Measurements from ENCODE around the gene AQP10.
"Not testable (repeated sequence)": the region's sequence is repeated elsewhere in the genome, so short reads cannot be mapped to it uniquely, and the experiment has no call there.

Gene AQP10

GRCh38 chr1:154324241-154324640 lies 3.3 kb downstream of the AQP10 start:
- no peak for DNase-seq (ENCODE audit: low read depth in 2 of 2, low spot score in 1 of 2)

DNA sequence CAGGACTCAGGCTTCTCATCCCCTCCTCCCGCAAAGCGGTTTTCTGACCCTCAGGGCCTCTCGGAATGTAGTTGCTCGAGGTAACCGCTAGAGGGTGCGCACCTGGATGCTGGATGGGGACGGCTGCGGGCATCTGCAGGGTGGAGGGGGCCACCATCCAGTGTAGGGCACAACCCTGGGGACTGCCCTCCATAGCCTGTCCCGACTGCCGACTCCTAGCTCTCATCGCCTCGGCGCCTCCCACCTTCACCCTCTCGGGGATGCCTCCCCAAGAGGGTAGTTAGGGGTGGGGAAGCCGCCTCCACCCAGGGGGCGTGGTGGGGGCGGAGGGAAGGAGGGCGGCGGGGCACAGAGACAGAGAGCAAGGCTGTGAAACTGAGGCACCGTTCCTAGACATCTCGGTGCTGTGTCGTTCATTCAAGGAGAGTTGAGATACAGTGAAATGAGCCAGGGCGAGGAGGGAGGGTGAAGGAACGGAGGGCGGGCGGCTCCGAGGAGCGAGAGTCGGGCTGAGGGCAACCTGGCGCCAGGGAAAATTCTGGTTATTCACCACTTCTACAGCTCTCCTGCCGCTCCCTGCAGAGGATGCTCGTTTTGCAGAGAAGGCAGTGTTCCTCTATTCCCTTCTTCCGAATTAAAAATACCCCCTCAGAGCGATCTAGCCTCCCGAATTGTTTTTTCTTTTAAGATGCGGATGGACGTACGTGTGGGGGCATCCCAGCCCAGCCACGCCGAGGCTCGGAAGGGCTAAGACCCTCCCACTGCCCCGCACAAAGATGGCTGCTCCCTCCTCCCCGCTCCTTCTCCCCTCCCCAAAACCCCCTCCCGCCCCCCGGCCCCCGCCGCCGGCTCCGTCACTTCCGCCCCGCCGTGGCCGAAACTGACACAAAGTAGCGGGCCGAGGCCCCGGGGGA lies 4.0 kb downstream of the AQP10 start, which contains the start of gene ATP8B2:
Gene ATP8B2, plus strand, starts transcription at position 857 of the 914 bp plus-strand sequence. CDS start 2,617 bp downstream, outside the sequence.
- DNase-seq (ENCODE audit: low read depth in 2 of 2, low spot score in 1 of 2) = peak; percentile 56 to 67

DNA sequence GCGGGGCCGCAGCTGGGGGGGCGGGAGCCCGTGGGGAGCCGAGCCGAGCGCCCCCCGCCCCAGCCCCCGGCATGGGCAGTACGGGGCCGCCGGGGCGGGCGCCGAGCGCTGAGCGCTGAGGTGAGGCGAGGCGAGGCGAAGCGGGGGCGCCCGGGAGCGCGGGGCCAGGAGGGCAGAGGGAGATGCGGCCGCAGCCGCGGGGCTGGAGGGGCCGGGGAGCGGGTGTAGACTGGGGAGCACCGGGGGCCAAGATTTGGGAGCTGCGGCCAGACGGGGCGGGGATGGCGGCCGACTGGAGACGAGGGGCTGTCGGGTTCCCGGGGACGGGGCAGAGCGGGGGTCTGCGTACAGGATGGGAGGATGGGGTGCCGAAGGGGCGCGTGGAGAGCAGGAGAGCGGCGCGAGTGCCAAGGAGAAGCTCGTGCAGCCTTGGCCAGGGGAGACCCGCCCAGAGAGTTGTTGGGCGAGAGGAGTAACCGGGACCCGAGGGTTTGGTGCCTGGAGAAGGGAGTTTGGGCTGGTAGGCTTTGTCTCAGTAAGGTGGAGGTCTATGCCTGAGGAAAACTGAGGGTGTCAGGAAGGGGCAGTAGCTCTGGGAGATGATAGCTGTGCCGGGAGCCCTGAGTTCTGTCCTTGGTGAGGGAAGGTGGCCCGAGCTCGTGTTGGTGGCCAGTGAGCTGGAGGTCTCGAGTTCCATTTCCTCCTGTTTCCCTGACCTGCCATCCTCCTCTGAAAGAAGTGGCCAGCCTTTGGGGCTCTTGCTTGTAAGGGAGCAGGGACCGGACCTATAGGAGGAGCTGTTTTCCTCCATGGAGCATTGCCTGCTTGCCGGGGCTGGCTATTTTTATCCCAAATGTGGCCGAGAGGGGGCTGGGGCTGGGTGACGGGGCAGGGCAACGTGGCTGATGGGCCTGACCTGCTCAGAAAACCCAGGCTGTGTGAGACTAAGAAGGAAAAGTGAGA lies 5.0 kb downstream of the AQP10 start:
- DNase-seq (ENCODE audit: low read depth in 2 of 2, low spot score in 1 of 2) = no peak

DNA sequence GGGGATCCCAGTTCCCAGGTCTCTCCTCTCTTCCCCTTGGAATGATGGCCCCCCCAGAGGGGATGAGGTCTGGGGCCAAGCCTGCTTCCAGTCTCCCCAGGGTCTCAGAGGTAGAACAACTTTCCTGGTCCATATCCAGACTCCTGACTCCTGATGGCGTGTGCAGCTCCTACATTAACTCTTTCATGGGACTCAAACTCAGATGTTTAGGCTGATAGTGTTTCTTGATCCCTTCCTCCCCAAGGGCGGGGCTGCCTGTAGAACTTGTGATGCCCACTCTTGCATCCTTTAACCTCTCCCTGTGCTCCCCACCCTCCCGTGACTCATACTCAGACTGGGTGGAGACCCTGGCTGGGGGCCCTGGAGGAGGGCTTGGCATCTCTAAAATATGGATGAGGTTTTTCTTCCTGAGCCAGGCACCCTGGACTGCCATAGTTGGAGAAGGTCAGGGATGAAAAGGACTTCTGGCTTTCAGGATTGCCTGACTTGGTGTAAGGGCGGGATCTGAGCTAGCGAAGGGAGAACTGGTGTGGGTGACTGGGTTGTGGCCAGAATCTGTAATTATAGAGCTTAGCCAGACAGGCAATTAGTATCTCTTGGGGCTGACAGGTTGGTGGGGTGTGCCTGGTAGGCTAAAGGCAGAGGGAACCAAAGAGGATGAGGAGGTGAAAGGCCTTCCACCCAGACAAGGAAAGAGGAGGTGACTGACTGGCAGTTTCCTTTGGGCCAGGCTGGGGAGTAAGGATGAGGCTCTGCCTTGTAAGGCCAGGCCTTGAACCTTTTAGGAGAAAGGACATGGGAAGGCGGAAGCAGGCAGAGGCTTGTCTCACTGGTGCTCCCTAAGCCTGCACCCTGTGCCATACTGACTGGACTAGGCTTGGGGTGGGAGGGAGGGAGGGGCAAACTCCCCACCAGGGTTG lies 5.9 kb downstream of the AQP10 start:
- DNase-seq (ENCODE audit: low read depth in 2 of 2, low spot score in 1 of 2) = no peak

GRCh38 chr1:154327466-154328317 lies 6.8 kb downstream of the AQP10 start:
- DNase-seq (ENCODE audit: low read depth in 2 of 2, low spot score in 1 of 2) = no peak

GRCh38 chr1:154328318-154329151 lies 7.6 kb downstream of the AQP10 start:
- peak; percentile 66 to 77 for DNase-seq (ENCODE audit: low read depth in 2 of 2, low spot score in 1 of 2)

DNA sequence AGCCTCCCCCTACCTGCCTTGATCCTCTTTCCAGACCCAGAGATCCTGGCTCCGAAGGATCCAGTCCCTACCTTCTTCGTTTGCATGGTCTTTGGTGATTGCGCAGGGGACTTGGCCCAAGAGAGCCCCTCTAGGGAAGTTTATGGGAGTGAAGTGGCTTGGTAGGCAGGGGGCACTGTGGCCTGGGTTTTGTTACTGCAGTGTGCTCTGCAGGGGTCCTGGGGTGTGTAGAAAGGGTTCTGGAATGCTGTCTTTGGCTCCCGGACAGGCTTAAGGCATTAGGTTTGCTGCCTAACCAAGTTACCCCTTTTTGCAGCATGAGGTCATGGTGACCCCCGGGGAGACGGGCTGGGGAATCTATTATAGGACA lies 8.2 kb downstream of the AQP10 start:
- no peak for DNase-seq (ENCODE audit: low read depth in 2 of 2, low spot score in 1 of 2)

DNA sequence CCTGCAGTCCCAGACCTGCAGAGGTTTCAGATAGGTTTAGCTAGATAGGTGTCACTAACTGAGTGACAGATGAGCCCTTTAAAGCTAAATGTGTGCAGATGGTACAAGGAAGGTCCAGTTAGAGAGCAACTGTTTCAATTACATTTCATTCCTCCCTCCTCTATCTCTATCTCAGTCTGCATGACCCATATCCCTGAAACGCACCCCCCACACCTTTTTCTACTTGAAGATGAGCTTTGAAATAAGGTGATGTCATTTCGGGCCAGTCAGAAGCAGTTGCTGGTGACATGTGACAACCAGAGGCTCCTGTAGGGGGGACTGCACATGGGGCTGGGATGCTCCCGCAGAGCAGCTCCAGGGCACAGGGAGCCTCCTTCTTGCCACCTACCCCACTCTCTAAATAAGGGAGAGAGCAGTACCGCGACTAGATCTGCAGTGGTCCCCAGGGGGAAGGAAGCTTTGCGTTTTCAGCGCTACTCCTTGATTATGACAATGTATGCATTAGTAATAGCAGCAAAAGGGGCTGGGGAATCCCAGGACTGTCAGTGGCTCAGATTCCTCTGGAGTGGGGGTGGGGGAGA lies 8.7 kb downstream of the AQP10 start:
- no peak for DNase-seq (ENCODE audit: low read depth in 2 of 2, low spot score in 1 of 2)

DNA sequence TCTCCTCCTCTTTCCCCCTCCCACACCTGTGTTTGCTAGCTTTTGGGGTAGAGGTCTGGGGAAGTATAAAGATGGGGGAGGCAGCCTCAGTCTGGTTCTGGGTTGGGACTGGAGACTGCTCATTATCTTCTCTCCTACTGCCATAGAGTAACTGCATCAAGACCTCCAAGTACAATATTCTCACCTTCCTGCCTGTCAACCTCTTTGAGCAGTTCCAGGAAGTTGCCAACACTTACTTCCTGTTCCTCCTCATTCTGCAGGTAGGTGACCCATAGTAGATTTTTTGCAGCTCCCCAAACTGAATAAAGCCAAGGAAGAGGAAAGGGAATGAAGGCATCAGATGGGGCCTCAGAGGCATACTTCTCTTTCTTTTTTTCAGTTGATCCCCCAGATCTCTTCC lies 9.8 kb downstream of the AQP10 start:
- no peak for DNase-seq (ENCODE audit: low read depth in 2 of 2, low spot score in 1 of 2)

DNA sequence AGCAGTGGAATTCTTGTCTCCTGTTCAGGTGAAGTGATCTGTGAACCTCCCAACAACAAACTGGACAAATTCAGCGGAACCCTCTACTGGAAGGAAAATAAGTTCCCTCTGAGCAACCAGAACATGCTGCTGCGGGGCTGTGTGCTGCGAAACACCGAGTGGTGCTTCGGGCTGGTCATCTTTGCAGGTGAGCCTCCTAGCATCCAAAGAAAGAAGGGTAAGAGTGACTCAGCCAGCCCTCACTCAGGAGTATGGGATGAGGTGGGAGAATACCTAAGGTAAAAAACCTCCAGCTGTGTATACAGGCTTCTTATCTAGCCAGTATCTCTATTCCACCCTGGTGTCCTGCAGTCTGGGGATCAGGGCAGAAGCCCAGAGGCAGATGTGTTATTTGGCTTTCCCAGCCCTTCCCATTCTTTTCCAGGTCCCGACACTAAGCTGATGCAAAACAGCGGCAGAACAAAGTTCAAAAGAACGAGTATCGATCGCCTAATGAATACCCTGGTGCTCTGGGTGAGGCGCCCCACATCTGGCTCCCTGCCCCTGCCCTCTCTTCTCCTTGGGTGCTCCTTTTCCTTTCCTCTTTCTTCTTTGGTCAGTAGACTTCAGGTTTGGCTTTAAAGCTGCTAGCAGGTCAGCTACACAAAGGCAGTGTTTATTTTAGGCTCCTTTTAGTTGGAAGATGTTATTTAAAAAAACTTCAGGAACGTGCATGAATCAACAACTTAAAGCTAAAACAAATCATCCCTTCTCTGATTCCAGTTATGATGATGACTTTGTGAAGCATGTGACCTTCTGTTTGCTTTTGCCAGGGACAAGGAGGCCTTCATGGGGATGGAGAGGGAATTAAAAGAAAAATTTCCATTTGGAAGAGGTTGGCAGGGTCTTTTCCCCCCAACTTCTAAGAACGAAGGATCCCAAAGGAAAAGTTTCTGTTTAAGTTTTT lies 13.5 kb downstream of the AQP10 start:
- no peak for DNase-seq (ENCODE audit: low read depth in 2 of 2, low spot score in 1 of 2)

GRCh38 chr1:154335025-154335714 lies 14.3 kb downstream of the AQP10 start:
- DNase-seq (ENCODE audit: low read depth in 2 of 2, low spot score in 1 of 2) = peak; percentile 83 to 87

DNA sequence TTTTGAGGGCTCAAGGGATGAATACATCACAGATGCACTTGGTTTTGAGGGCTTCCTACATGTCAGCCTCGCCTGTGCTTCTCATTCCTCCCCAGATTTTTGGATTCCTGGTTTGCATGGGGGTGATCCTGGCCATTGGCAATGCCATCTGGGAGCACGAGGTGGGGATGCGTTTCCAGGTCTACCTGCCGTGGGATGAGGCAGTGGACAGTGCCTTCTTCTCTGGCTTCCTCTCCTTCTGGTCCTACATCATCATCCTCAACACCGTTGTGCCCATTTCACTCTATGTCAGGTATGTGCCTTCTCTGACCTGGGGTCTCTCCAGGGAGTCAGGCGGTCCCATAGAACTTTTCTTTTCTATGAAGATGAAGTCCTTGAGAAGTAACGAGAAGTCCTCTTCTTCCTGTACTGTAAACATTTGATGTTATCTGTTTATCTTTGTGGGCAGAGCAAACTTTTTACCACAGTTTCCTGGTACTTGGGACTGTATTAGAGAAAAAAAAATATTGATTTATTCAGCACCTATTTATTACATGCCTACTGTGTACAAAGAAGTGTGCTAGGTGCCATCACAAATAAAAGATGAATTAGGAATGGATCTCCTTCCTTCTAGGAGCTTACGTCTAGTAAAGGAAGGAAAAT lies 16.5 kb downstream of the AQP10 start:
- DNase-seq (ENCODE audit: low read depth in 2 of 2, low spot score in 1 of 2) = no peak

DNA sequence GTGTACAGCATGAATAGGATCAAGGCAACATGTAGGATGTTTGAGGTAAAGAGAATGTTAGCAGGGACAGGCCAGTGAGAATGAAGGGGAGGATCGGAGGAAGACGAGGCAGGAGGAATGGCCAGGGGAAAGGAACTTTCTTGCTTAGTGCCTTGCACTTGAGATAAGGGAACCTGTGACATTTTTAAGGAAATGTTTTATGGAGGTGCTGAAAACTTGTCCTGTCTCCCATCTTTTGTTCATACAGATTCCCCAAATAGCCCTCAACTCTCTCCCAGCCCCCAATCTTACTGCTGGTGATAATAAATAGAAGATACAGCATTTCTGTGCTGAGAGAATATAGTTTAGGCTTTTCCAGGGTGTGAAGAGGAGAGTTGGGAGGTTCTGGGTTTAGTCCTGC lies 18.0 kb downstream of the AQP10 start:
- no peak for DNase-seq (ENCODE audit: low read depth in 2 of 2, low spot score in 1 of 2)

DNA sequence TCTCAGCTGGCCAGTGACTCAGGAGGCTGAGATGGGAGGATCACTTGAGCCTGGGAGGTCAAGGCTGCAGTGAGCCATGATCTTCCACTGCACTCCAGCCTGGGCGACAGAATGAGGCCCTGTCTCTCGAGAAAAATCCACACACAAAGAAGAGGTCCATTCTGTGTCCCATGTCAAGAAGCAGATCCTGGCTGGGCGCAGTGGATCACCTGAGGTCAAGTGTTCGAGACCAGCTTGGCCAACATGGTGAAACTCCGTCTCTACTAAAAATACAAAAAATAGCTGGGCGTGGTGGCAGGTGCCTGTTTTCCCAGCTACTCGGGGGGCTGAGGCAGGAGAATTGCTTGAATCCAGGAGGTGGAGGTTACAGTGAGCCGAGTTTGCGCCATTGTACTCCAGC lies 20.5 kb downstream of the AQP10 start:
- not testable (repeated sequence) for DNase-seq (ENCODE audit: low read depth in 2 of 2, low spot score in 1 of 2)

GRCh38 chr1:154342132-154342531 lies 21.2 kb downstream of the AQP10 start:
- no peak for DNase-seq (ENCODE audit: low read depth in 2 of 2, low spot score in 1 of 2)

DNA sequence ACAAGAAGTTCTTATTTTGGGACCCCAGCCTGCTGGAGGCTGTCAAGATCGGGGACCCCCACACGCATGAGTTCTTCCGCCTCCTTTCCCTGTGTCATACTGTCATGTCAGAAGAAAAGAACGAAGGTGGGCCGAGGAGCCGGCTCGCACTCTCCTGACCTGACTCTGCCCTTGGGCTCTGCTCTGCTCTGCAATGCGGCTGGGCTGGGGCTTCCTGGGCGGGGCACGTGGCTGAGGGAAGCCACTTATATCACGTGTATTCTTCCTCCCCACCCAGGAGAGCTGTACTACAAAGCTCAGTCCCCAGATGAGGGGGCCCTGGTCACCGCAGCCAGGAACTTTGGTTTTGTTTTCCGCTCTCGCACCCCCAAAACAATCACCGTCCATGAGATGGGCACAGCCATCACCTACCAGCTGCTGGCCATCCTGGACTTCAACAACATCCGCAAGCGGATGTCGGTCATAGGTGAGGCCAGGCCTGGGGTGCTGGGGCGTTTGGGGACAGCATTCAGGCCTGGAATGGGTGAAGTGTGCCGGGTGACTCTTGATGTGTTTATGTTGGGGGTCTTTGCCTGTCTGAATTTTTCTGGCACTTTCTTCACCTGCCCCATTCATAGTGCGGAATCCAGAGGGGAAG lies 22.1 kb downstream of the AQP10 start:
- peak; percentile 49 to 59 for DNase-seq (ENCODE audit: low read depth in 2 of 2, low spot score in 1 of 2)
